Psoas muscle (tissue), 8 donors: ENCODE data around the gene HOXC13. TPM values are rescaled to one million over a fixed set of nuclear protein-coding genes. Genes with fewer than 3 reads are reported as not detected.

Source experiments
- ATAC-seq, 4 donors: fragments of 200-7000 bp; cut with Tn5 transposase; one replicate each; pipeline ENCODE4 v1.9.1; 2020; ENCODE audit warnings: moderate library complexity in 3 of 4, mild to moderate bottlenecking in 2 of 4
- DNase-seq, 2 donors: peaks; one replicate each; pipeline ENCODE4 v3.0.0-alpha.2; 2020
- H3K27ac ChIP-seq: fragments of 200-600 bp; one replicate; pipeline ENCODE4 v1.8.0; 2022
- H3K27me3 ChIP-seq, 3 donors: fragments of 200-600 bp in 1 of 3; one replicate each; pipeline versions ENCODE4 v1.6.1 to v1.8.0; 2013 to 2022; ENCODE audit warnings: low read length in 2 of 3, mild to moderate bottlenecking in 2 of 3, moderate library complexity in 1 of 3; ENCODE audit not compliant: insufficient read depth in 3 of 3
- H3K36me3 ChIP-seq, 2 donors: fragments of 200-600 bp in 1 of 2; one replicate each; pipeline versions ENCODE4 v1.6.1 to v1.8.0; 2013 to 2022; ENCODE audit warnings: low read depth in 1 of 2, mild to moderate bottlenecking in 1 of 2, moderate library complexity in 1 of 2; ENCODE audit not compliant: insufficient read depth in 1 of 2
- H3K4me1 ChIP-seq: fragments of 200-600 bp; one replicate; pipeline ENCODE4 v1.8.0; 2022
- H3K4me3 ChIP-seq: fragments of 200-600 bp; one replicate; pipeline ENCODE4 v1.8.0; 2022; ENCODE audit warnings: mild to moderate bottlenecking
- H3K9me3 ChIP-seq: fragments of 200-600 bp; one replicate; pipeline ENCODE4 v1.8.0; 2022
- WGBS, 3 donors: extraction: QIAGEN DNeasy Blood & Tissue Kit; methylation state at CpG; one replicate each; pipeline versions ENCODE4 v1.1.6 to v1.1.7; 2013; 5-methylcytosine and 5-hydroxymethylcytosine counted together
- intact Hi-C, 2 donors: fragments of 100-400 bp; cut with DNase I; formaldehyde crosslinking; loops; one replicate each; pipeline versions ENCODE4 v1.11.0 to v1.14.2; 2022
- polyA plus RNA-seq, 3 donors: library from polyadenylated mRNA; stranded (reverse); fragments of 200-250 nt; gene quantifications; one replicate each; pipeline ENCODE4 v1.2.3, GENCODE V29; 2013
- total RNA-seq, 4 donors: library from RNA; stranded (reverse); fragmentation: NEBNext Ultra II Directional in 2 of 4; extraction: Animal tissue kit (Norgen Biotek cat#: 25700) in 2 of 4; gene quantifications; one replicate each; pipeline versions ENCODE4 v1.2.1 to v1.2.4, GENCODE V29; 2021 to 2023
- TF ChIP-seq, protein P1 (sequence below): fragments of 200-600 bp; IDR thresholded peaks from one replicate; pipeline ENCODE4 v1.8.0; 2022; ENCODE audit warnings: antibody characterized with exemption
- donor health status: healthy with polysubstance abuse.
- donor health status: DM: no; HTN: no; CAD: no; lungs with moderate emphysema.
- donor health status: Bipolar disorder and iron deficiency.
- donor health status: healthy.
- donor health status: DM: yes; HTN: yes; CAD: no.
- donor health status: DM: no; HTN: no; CAD: no.
- donor health status: DM: no; HTN: no; CAD: no.
- donor health status: DM: yes; HTN: yes; CAD: no.

The HOXC13 gene
- total and polyA plus RNA-seq, 7 donors = 0.23 TPM; not detected in 6

DNA sequence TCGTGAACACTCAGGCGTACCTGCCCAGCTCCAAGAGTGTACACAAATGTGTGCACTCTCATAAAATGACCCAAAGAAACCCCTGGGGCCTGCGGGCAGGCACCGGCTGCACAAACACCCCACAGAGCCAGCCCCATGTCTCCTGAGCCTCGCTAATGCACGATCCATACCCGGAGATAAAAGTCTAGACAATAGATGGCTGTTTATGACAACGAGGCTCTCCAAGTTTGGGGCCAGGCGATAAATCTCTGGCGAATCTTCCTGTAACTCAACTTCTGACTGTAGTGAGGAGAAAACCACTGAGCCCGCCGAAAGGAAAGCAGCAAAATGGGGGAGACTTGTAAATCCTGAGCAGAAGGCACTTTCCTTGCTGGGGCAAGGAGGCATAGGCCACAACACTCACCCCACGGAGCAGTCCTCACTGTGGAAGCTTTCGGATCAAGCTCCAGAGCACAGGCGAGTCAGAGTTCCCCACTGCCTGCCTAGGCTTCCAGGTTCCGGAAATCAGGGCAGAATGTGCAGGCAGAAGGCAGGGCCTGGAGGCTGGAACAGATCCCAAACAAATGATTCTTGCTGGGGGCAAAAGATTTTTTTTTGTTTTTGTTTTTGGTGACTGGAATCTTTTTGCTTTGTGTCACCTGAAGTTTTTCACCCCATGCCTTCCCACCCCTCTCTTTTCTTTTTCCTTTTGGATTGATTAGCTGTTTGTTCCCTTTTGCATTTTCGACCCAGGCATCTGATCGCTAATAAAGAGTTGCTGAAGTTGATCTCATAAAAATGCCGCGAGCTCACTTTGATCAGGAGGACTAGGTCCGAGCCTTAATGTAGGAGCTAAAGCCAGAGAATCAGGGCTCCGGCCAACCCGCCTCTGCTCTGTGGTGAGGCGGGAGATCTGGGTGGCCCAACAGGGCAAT lies 29.8 kb downstream of the HOXC13 start:
- H3K27me3 ChIP-seq = peaks cover 0 to 87% (median 34%) of the 10 kb centered on the region in 3 donors
- WGBS, 3 donors = 68 to 76% (median 74%) methylated on average over 24 of the region's 24 CpGs
- intact Hi-C loops = loop anchor here in 1 of 2 donors (5.0 to 10.0 kb wide), 2 partner anchors 176 to 274 kb away; no protein-coding TSS in a partner anchor

DNA sequence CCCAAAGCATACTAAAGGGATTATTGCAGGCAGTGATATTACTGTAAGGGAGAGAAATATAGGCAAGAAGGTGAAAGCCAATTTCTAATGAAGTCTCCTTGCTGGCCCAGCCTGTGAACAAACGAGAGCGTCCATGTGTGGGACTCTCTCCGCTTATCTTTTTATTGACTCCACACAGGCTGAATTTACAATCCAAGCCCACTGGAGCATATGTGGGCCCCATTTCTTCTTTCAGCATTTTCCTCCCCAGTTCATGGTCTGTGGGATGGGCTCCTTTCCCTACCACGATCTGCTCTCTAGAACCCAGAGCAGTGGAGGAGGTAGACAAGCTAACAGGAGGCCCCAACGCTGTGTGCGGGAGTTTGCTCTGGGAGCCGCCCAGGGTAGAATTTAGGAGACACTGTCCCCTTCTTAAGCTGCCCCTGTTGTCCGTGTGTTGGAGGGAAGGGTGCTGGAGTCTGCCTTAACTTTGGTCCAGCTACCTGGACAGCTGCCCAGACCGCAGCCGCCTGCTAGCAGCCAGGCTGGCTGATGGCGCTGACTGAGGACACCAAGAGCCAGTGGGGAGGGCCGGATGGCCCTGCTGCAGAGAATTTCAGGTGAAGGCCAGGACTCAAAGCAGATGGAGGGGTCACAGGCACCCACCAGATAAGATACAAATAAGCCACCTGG lies 31.1 kb downstream of the HOXC13 start:
- Histone ChIP-seq H3K36me3 (no peaks in the 10 kb centered on the region), H3K27me3 (peaks cover 0 to 86% (median 42%) of the 10 kb centered on the region in 3 donors), H3K4me1 (peaks cover 4% of the 10 kb centered on the region), H3K27ac (no peak overlapping the region), H3K4me3 (no peak overlapping the region), H3K9me3 (no peaks in the 10 kb centered on the region)
- DNase-seq = peak in 1 of 2 donors; percentile 55
- no peak for ATAC-seq
- 47 to 59% (median 49%) methylated on average over 12 of the region's 12 CpGs for WGBS, 3 donors
- intact Hi-C loops = loop anchor here in 1 of 2 donors (5.0 to 10.0 kb wide), 2 partner anchors 177 to 275 kb away; no protein-coding TSS in a partner anchor
- TF ChIP-seq, protein P1, sequence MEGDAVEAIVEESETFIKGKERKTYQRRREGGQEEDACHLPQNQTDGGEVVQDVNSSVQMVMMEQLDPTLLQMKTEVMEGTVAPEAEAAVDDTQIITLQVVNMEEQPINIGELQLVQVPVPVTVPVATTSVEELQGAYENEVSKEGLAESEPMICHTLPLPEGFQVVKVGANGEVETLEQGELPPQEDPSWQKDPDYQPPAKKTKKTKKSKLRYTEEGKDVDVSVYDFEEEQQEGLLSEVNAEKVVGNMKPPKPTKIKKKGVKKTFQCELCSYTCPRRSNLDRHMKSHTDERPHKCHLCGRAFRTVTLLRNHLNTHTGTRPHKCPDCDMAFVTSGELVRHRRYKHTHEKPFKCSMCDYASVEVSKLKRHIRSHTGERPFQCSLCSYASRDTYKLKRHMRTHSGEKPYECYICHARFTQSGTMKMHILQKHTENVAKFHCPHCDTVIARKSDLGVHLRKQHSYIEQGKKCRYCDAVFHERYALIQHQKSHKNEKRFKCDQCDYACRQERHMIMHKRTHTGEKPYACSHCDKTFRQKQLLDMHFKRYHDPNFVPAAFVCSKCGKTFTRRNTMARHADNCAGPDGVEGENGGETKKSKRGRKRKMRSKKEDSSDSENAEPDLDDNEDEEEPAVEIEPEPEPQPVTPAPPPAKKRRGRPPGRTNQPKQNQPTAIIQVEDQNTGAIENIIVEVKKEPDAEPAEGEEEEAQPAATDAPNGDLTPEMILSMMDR = no peak

More for the DNA sequence above, 29.8 kb downstream of the HOXC13 start:
- TF ChIP-seq, protein P1 = no peak
- no peak overlapping the region for H3K27ac ChIP-seq
- no peak for ATAC-seq
- no peaks in the 10 kb centered on the region for H3K36me3 ChIP-seq
- H3K9me3 ChIP-seq = no peaks in the 10 kb centered on the region
- no peak overlapping the region for H3K4me3 ChIP-seq
- DNase-seq = peak in 1 of 2 donors; percentile 41
- H3K4me1 ChIP-seq = peaks cover 4% of the 10 kb centered on the region

DNA sequence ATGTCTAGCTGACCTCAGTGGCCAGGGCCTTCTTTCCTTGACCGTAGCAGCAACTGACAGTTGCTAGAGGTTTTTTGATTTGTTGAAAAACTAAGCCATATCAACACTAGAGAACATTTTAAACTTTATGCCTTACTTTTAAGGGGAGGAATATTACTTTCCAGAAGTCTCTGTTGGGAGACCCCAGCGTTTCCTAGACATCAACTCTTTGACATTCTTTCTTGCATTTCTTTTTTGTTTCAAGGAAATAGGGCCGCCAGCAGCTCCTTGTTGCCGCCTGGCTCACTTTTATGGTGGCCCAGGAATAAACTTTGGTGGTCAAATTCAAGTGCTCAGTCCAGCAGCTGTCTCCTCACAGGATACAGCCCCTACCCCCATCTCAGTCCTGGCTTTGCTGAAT lies 31.8 kb downstream of the HOXC13 start:
- TF ChIP-seq, protein P1 = no peak
- no peaks in the 10 kb centered on the region for H3K9me3 ChIP-seq
- H3K36me3 ChIP-seq = no peaks in the 10 kb centered on the region
- DNase-seq (no peak), ATAC-seq (no peak)
- intact Hi-C loops = no loop called here
- no peak overlapping the region for H3K4me3 ChIP-seq
- 76 to 86% (median 82%) methylated on average over 4 of the region's 4 CpGs for WGBS, 3 donors
- no peak overlapping the region for H3K27ac ChIP-seq
- peaks cover 4% of the 10 kb centered on the region for H3K4me1 ChIP-seq
- H3K27me3 ChIP-seq = peaks cover 0 to 85% (median 44%) of the 10 kb centered on the region in 3 donors

DNA sequence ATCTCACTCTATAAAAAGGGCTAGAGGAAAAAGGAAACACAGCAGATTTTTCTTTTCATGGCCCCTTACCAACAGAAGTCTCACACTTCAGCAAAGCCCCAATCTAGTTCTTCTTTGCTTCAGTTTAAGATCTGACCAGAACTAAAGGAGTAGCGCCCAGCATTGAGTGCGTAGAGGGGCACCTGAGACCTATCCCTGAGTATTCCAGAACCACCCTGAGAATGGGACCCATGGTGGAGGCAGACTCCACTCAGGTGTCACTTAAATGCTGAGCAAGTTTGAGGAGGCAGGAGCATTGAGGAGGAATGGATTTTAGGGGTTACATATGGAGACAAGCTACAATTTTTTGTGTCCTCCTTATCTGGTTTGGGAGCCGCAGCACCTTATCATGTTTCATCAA lies 32.5 kb downstream of the HOXC13 start:
- 92 to 97% (median 93%) methylated on average over 3 of the region's 3 CpGs for WGBS, 3 donors
- no peaks in the 10 kb centered on the region for H3K4me1 ChIP-seq
- peaks cover 0 to 85% (median 42%) of the 10 kb centered on the region in 3 donors for H3K27me3 ChIP-seq

More for the DNA sequence above, 32.5 kb downstream of the HOXC13 start:
- no peak overlapping the region for H3K4me3 ChIP-seq
- H3K36me3 ChIP-seq = no peaks in the 10 kb centered on the region
- no peak for DNase-seq
- H3K9me3 ChIP-seq = no peaks in the 10 kb centered on the region
- ATAC-seq = no peak
- intact Hi-C loops = no loop called here
- no peak overlapping the region for H3K27ac ChIP-seq
- TF ChIP-seq, protein P1 = no peak
